D721Med (cell line): ENCODE data around the gene SLITRK3.

Experiments
- DNase-seq: peaks from one replicate; pipeline ENCODE4 v3.0.0; 2011; ENCODE audit warnings: low spot score; ENCODE audit not compliant: insufficient read length
- FAIRE-seq: peaks from 2 replicates; lab custom pipeline; 2011; peaks lifted over from hg19 to GRCh38; lab: Jason Lieb, UNC
- CTCF ChIP-seq: IDR thresholded peaks from 2 replicates; pipeline ENCODE4 v1.5.1; 2012; ENCODE audit warnings: mild to moderate bottlenecking, control low read depth; ENCODE audit not compliant: insufficient read depth; ENCODE audit errors: missing control alignments

SLITRK3 gene, protein sequence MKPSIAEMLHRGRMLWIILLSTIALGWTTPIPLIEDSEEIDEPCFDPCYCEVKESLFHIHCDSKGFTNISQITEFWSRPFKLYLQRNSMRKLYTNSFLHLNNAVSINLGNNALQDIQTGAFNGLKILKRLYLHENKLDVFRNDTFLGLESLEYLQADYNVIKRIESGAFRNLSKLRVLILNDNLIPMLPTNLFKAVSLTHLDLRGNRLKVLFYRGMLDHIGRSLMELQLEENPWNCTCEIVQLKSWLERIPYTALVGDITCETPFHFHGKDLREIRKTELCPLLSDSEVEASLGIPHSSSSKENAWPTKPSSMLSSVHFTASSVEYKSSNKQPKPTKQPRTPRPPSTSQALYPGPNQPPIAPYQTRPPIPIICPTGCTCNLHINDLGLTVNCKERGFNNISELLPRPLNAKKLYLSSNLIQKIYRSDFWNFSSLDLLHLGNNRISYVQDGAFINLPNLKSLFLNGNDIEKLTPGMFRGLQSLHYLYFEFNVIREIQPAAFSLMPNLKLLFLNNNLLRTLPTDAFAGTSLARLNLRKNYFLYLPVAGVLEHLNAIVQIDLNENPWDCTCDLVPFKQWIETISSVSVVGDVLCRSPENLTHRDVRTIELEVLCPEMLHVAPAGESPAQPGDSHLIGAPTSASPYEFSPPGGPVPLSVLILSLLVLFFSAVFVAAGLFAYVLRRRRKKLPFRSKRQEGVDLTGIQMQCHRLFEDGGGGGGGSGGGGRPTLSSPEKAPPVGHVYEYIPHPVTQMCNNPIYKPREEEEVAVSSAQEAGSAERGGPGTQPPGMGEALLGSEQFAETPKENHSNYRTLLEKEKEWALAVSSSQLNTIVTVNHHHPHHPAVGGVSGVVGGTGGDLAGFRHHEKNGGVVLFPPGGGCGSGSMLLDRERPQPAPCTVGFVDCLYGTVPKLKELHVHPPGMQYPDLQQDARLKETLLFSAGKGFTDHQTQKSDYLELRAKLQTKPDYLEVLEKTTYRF

DNA sequence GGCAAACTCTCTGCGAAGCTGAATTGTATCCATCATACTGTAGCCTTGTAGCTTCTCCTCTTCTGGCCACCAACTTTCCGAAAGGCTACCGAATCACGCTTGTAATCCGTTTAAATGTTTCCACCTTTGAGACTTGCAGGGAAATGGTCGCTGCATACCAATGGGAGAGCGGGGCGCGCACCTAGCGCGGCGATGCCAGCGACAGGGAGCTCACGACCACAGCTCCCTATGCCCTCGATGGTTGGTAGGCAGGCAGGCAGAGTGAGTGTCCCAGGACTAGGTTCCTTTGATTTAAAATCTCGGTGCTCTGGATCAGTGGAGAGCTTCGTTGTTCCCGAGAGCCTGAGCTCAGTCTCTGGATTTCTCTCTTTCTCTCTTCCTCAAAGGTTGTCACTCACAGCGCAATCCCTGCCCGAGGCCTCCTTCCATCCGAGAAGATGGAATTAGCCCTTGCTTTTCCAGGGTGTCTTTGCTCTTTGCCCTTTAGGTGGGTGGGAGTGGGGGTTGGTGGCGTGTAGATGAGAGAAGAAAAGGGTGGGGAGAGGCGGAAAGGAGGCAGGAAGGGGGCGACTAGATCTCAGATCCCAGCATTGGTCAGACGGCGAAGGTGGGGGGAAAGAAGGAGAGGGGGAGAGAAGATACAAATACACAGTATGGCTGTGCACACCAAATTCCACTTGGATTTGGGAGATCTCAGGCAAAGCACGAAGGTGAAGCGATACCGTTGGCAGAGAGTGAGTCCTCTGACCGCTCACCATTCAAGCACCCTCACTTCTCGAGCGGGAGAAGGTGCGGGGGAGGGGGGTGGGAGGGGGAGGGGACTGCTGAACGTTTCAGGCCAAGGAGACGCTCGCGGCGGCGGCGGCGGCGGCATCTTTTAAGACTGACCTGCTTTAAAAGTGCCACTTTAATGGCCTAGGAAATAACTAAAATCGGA is at the start of gene SLITRK3:
Gene SLITRK3, minus strand, starts transcription at position 745 of the 937 bp plus-strand sequence. CDS start 5,554 bp downstream, outside the sequence.
- no peak for TF ChIP-seq CTCF
- DNase-seq (peak; percentile 22), FAIRE-seq (no peak)

DNA sequence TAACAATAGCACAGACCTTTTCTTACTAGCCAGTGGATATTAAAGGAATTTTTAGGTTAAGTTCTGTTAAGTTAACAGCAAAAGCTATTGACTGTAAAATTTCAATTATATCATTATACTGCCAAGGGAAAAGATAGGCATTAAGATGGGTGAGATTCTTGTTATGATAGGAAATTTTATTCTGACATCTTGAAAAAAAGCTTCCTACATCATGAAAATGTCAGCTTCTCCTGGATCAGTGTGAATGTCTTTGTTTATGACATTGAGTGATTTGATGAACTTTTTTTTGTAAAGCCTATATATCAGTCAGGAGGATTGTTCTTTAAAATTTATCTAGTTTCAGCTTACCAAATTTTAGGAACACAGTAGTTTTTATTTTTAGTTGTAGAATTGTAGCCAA is 47.4 kb upstream of the SLITRK3 start:
- no peak for FAIRE-seq
- TF ChIP-seq CTCF: no peak
- no peak for DNase-seq

GRCh38 chr3:165233501-165234195 is 37.5 kb upstream of the SLITRK3 start:
- DNase-seq (no peak), FAIRE-seq (peak; percentile 92)

GRCh38 chr3:165225604-165226003 is 29.4 kb upstream of the SLITRK3 start:
- no peak for FAIRE-seq
- no peak for TF ChIP-seq CTCF
- no peak for DNase-seq

More at GRCh38 chr3:165233501-165234195, 37.5 kb upstream of the SLITRK3 start:
- no peak for TF ChIP-seq CTCF

DNA sequence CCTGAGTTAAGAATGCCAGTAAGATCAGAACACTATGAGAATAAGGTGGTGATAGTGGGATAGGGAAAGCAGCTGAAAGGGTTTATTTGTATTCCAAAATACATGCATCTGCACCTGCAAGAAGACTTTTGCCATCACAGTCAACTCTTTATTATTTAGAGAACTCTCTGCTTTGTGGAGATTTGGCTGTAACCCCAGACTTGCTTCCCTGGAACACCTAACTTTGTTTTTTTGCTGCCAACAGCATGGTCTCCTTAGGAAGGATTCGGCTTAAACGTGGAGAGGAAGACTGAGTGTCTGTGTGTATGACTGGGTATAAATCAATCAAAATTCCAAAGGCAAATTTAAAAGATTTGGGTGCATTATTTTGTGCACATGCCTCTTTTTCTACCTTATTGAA is 21.6 kb upstream of the SLITRK3 start:
- FAIRE-seq (no peak), DNase-seq (no peak)
- no peak for TF ChIP-seq CTCF

DNA sequence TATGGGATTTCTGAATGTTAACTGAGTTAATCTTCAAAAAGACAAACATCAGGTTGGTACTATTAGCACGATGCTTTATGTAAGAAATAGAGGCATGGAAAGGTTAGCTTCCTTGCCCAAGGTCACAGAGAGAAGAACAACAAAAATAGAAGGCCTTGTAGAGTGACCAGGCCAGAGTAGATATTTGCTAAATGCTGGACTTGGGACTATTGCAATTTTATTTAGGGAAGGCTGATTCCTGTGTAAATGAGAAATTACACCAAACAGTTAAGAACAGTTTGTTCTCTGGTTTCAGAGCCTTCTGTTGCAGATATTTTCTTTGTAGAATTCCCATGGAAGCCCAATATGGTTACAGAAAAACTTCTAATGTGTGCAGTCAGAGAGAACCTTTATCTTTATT is 16.4 kb upstream of the SLITRK3 start:
- no peak for FAIRE-seq
- no peak for DNase-seq

More for the DNA sequence above, 16.4 kb upstream of the SLITRK3 start:
- no peak for TF ChIP-seq CTCF
